Measurements from ENCODE around the gene SPRN.
A peak's percentile ranks its signal among the peaks of the same experiment; 100 is the strongest.
"Not testable (repeated sequence)": the region's sequence is repeated elsewhere in the genome, so short reads cannot be mapped to it uniquely, and the experiment has no call there.

SPRN gene

GRCh38 chr10:133414401-133414800, 10.0 kb downstream of the SPRN start:
- peak in 1 of 10 donors; percentile 74 for DNase-seq
- intact Hi-C loops (cut with DNase I), result not testable (repeated sequence)

DNA sequence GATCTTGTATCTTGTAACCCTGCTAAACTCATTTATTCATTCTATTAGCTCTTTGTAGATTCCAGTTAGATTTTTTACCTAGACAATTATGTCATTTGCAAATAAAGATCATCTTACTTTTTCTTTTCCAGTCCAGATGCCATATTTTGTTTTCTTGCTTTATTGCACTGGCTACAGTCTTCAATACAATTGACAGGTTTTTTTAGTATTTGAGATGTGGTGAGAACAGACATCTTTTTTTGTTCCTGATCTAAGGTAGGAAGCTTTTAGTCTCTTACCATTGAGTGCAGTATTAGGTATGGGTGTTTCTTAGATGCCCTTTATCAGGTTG, 12.1 kb downstream of the SPRN start:
- DNase-seq, result no peak
- intact Hi-C loops (cut with DNase I), result no loop called here

- intact Hi-C loops (cut with DNase I), result no loop called here
- no peak for DNase-seq
These were observed 12.7 kb downstream of the SPRN start for GRCh38 chr10:133411523-133412380.

GRCh38 chr10:133405844-133406527, 18.4 kb downstream of the SPRN start:
- DNase-seq, result peak in 2 of 10 donors; percentile 17 to 18
- intact Hi-C loops (cut with DNase I), result no loop called here

DNA sequence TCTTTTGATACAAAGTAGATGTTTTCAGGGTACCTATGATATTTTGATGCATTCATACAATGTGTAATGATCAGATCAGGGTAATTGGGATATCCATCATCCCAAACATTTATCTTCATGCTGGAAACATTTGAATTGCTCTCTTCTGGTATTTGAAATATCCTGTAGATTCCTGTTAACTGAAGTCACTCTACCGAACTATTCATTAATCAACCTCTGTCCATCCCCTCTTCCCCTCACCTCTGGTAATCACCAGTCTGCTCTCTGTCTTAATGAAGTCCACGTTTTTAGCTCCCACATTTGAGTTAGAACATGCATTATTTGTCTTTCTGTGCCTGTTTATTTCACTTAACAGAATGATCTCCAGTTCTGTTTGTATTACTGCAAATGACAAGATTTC, 19.2 kb downstream of the SPRN start:
- intact Hi-C loops (cut with DNase I), result no loop called here

DNA sequence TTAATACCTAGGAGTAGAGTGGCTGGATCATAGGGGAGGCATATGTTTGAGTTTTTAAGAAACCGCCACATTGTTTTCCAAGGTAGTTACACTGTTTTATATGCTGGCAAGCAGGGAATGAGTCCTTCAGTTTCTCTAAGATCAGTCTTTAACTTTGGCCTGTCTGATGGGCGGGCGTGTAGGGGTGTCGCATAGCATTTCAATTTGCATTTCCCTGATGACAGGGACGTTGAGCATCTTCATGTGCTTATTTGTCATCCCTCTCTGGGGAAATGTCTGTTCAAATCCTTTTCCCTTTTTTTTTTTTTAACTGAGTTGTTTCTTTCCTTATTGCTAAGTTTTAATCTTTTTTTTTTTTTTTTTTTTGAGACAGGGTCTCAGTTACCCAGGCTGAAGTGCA, 20.6 kb downstream of the SPRN start:
- intact Hi-C loops (cut with DNase I), result no loop called here
- DNase-seq, result peak in 1 of 10 donors; percentile 4

More for the DNA sequence above, 19.2 kb downstream of the SPRN start:
- no peak for DNase-seq

- intact Hi-C loops (cut with DNase I), result no loop called here
- peak in 2 of 10 donors; percentile 15 to 38 for DNase-seq
These were observed 21.1 kb downstream of the SPRN start for GRCh38 chr10:133403359-133403758.

- intact Hi-C loops (cut with DNase I), result no loop called here
- DNase-seq, result peak in 4 of 10 donors; percentile 1 to 78 (median 34)
These were observed 22.3 kb downstream of the SPRN start for GRCh38 chr10:133401981-133402725.

GRCh38 chr10:133401500-133401899, 22.9 kb downstream of the SPRN start:
- intact Hi-C loops (cut with DNase I), result no loop called here

DNA sequence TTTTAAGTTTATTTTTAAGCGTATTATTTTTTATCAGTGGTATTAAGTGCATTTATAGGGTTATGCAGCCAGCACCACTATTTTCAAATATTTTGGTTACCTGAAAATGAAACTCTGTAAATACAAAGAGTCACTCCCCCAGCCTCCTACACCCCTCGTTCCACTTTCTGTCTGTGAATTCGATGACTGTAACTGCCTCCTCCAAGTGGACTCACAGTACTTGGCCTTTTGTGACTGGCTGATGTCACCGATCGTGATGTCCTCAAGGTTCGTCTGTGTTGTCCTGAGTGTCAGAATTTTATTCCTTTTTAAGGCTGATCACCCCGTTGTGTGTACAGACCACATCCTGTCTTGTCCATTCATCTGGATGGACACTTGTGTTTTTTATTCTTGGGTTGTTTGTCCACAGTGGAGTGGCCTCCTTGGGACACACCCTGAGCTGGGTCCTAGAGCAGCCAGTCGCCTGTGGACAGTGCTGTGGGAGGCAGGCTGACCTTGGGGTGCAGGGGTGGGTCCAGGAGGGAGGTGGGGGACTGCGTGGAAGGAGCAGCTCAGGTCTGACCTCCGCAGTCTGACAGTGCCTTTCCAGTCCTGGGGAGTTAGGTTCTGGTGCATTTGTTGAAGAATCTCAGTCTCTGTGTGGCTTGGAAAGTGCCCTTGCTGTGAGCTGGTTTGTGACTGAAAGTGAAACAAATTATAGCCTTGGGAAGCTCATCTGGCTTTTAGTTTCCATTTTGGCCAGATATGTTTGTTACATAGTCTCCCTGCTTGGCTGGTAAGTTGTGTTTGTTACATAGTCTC, 23.6 kb downstream of the SPRN start:
- DNase-seq, result peak in 2 of 10 donors; percentile 16 to 44

More at GRCh38 chr10:133401500-133401899, 22.9 kb downstream of the SPRN start:
- peak in 3 of 10 donors; percentile 2 to 42 (median 35) for DNase-seq

GRCh38 chr10:133399123-133399601, 25.3 kb downstream of the SPRN start:
- intact Hi-C loops (cut with DNase I), result no loop called here
- peak in 3 of 10 donors; percentile 3 to 67 (median 54) for DNase-seq

More for the DNA sequence above, 23.6 kb downstream of the SPRN start:
- intact Hi-C loops (cut with DNase I), result no loop called here

DNA sequence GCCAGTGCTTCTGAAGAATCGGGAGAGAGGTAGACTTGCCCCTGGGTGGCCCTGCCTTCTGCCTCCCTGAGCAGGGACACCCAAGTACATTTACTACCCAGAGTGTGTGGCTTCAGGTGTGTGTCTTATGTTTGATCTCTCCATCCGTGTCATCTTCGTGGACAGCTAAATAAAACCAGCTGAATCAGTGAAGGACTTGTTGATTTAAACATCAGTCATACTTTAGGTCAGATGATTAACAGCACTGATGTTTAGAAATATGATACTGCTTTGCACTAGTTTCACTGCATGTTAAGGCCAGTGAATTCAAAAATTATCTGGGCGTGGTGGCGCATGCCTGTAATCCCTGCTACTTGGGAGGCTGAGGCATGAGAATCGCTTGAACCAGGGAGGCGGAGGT, 26.5 kb downstream of the SPRN start:
- intact Hi-C loops (cut with DNase I), result no loop called here
- DNase-seq, result peak in 2 of 10 donors; percentile 2 to 35

- intact Hi-C loops (cut with DNase I), result no loop called here
- DNase-seq, result peak in 3 of 10 donors; percentile 3 to 60 (median 55)
These were observed 28.3 kb downstream of the SPRN start for GRCh38 chr10:133396035-133396624.

- intact Hi-C loops (cut with DNase I), result no loop called here
- DNase-seq, result peak in 3 of 10 donors; percentile 2 to 53 (median 30)
These were observed 29.6 kb downstream of the SPRN start for GRCh38 chr10:133394801-133395221.

DNA sequence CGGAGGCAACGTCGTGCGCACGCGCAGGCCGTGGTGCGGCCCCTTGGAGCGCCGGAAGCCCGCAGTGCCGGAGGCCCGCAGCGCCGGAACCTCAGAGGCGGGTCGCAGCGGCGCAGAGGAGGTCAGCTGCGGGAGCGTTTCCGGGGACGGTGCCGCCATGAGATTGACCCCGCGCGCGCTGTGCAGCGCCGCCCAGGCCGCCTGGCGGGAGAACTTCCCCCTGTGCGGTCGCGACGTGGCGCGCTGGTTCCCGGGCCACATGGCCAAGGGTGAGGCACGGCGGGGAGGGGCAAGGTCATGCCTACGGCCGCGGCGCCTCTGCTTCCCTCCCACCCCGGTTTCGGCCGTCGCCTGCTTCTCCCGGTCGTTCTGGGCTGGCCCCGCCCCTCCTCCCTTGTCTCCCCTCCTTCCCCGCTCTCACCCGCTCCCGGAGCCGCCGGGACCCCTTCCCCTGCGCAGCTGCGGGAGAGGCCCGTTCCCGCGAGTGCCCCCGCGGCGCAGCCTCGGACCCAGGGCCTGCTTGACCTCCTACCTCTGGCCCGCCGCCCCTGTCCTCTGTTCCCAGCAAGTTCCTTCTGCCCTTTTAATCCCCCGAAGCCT, 30.3 kb downstream of the SPRN start, which contains the start of gene MTG1:
Gene MTG1 (plus strand): TSS at position 94 of the 600 bp plus-strand sequence. CDS start 64 bp downstream, at position 158.
- intact Hi-C loops (cut with DNase I), result no loop called here
- peak; percentile 90 to 99 (median 93) for DNase-seq

DNA sequence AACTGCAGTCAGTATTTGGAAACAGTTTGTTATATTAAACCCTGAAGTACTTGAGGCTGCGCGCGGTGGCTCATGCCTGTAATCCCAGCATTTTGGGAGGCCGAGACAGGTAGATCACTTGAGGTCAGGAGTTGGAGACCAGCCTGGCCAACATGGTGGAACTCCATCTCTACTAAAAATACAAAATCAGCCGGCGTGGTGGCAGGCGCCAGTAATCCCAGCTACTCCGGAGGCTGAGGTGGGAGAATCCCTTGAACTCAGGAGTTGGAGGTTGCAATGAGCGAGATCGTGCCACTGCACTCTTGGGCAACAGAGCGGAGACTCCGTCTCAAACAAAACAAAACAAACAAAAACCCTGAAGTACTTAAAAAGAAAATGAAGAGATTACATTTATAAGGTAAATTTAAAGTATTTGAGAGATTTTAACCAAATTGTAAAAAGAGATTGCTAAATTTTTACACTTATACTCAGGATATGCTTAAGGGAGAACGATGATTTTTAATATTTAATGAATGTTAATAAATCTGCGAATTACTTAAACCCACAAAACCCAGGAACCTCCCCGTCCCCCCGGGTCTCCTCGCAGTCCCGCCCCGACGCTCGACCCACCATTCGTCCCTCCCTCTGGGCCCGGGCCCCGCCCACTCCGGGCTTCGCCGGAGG, 30.9 kb downstream of the SPRN start:
- intact Hi-C loops (cut with DNase I), result no loop called here
- peak in 3 of 10 donors; percentile 4 to 71 (median 57) for DNase-seq

GRCh38 chr10:133391761-133392518, 32.5 kb downstream of the SPRN start:
- peak in 1 of 10 donors; percentile 70 for DNase-seq
- intact Hi-C loops (cut with DNase I), result no loop called here

GRCh38 chr10:133391249-133391635, 33.2 kb downstream of the SPRN start:
- intact Hi-C loops (cut with DNase I), result no loop called here
- DNase-seq, result peak in 2 of 10 donors; percentile 1 to 49

Data from posterior cingulate gyrus (tissue), 11 donors.